Peyer's patch (tissue), 4 donors: Measurements from ENCODE around the gene GULP1.

Source experiments
- CTCF ChIP-seq, 6 experiments: fragments of 450-650 bp in 4 of 6; fragments of 200-600 bp in 2 of 6; sonication (generic) in 1 of 6; IDR thresholded peaks; one replicate each; pipeline ENCODE4 v1.5.1; 2017 to 2019; ENCODE audit warnings: antibody characterized with exemption in 6 of 6, mild to moderate bottlenecking in 3 of 6, moderate library complexity in 1 of 6
- POLR2A ChIP-seq, 2 donors: fragments of 450-650 bp; IDR thresholded peaks; one replicate each; pipeline ENCODE4 v1.5.1; 2017; ENCODE audit warnings: antibody characterized with exemption in 2 of 2, mild to moderate bottlenecking in 2 of 2, moderate library complexity in 2 of 2

GRCh38 chr2:188596054-188596453, 304.4 kb downstream of the GULP1 start:
- TF ChIP-seq CTCF (IDR thresholded peaks at IDR 0.05): no peak
- no peak for TF ChIP-seq POLR2A (IDR thresholded peaks at IDR 0.05)
